Panc1 (cell line): ENCODE measurements around the gene MSLN. TPM values are rescaled to one million over a fixed set of nuclear protein-coding genes. Genes with fewer than 3 reads are reported as not detected.

ENCODE experiments used
- ATAC-seq: fragments of 200-7000 bp; cut with Tn5 transposase; 2 replicates; pipeline ENCODE4 v1.9.1; 2020; ENCODE audit warnings: mild to moderate bottlenecking, moderate library complexity
- BruUV-seq: library from RNA; stranded (reverse); fragments of 400-500 nt; replicated peaks from 2 replicates; lab custom pipeline; 2021; lab: Mats Ljungman, UMichigan
- CTCF ChIA-PET: fragments of 300-600 bp; sonication (Branson Sonifier 250); formaldehyde crosslinking; loops from one replicate; lab custom pipeline; 2022; ENCODE audit warnings: antibody characterized with exemption; lab: Charles Lee
- POLR2A ChIA-PET: fragments of 300-600 bp; sonication (Branson Sonifier 250); formaldehyde crosslinking; loops from one replicate; lab custom pipeline; 2022; ENCODE audit warnings: antibody characterized with exemption; lab: Charles Lee
- DNase-seq: peaks from one replicate; pipeline ENCODE4 v3.0.0-alpha.2; 2010; ENCODE audit warnings: low read depth, low spot score
- H3K27ac ChIP-seq: 2 replicates; pipeline ENCODE4 v1.5.1; 2011; ENCODE audit warnings: mild to moderate bottlenecking, low read length, inconsistent platforms
- H3K27me3 ChIP-seq: fragments of 200-500 bp; sonication (Bioruptor generic); 2 replicates; pipeline ENCODE4 v1.6.0; 2014; ENCODE audit warnings: low read length, inconsistent platforms; ENCODE audit not compliant: control insufficient read depth, insufficient read depth
- H3K36me3 ChIP-seq: fragments of 200-500 bp; sonication (Bioruptor generic); 2 replicates; pipeline ENCODE4 v1.5.1; 2014; ENCODE audit warnings: inconsistent platforms, mild to moderate bottlenecking, low read length, moderate library complexity; ENCODE audit not compliant: control insufficient read depth, insufficient read depth
- H3K4me1 ChIP-seq: 2 replicates; pipeline ENCODE4 v1.5.1; 2011; ENCODE audit warnings: inconsistent platforms, mild to moderate bottlenecking, low read length, moderate library complexity; ENCODE audit not compliant: control insufficient read depth, insufficient read depth
- H3K4me3 ChIP-seq, 2 experiments: 2 replicates each; pipeline ENCODE4 v1.5.1; 2011 to 2012; ENCODE audit warnings: low read depth in 2 of 2, low read length in 2 of 2, mild to moderate bottlenecking in 2 of 2, inconsistent platforms in 1 of 2, moderate library complexity in 1 of 2
- H3K9me3 ChIP-seq: fragments of 200-500 bp; sonication (Bioruptor generic); 2 replicates; pipeline ENCODE4 v1.5.1; 2014; ENCODE audit warnings: low read depth, mild to moderate bottlenecking, inconsistent platforms, low read length, moderate library complexity; ENCODE audit not compliant: control insufficient read depth, insufficient read depth
- POLR2AphosphoS5 ChIP-seq: IDR thresholded peaks from 2 replicates; pipeline ENCODE4 v1.6.1; 2012; ENCODE audit warnings: mild to moderate bottlenecking, low read depth, low read length, moderate library complexity
- SIN3A ChIP-seq: IDR thresholded peaks from 2 replicates; pipeline ENCODE4 v1.6.1; 2012; ENCODE audit warnings: low read depth, mild to moderate bottlenecking, low read length, moderate library complexity, borderline replicate concordance; ENCODE audit not compliant: insufficient read depth
- TCF7L2 ChIP-seq: IDR thresholded peaks from 2 replicates; pipeline ENCODE4 v1.6.1; 2011; ENCODE audit warnings: mild to moderate bottlenecking, low read depth, low read length, inconsistent platforms
- in situ Hi-C: cut with HindIII; loops from 2 replicates; pipeline ENCODE4 v1.10.0; 2016; ENCODE audit warnings: low sequenced_read_pairs, low pct_unique_long_range_greater_than_20kb
- intact Hi-C: fragments of 100-400 bp; cut with micrococcal nuclease; formaldehyde crosslinking; loops from one replicate; pipeline ENCODE4 v1.10.0; 2022; ENCODE audit not compliant: unreplicated experiment
- total RNA-seq: library from RNA; stranded (reverse); gene quantifications from one replicate; pipeline ENCODE4 v1.2.1, GENCODE V29; 2021; ENCODE audit not compliant: unreplicated experiment
- TF ChIP-seq, protein P1 (sequence below): fragments of 450-650 bp; IDR thresholded peaks from 2 replicates; pipeline ENCODE4 v1.5.1; 2017; ENCODE audit warnings: mild to moderate bottlenecking
- TF ChIP-seq, protein P2 (sequence below), 2 experiments: IDR thresholded peaks; 2 replicates each; pipeline ENCODE4 v1.6.1; 2011 to 2012; ENCODE audit warnings: low read depth in 2 of 2, control low read depth in 1 of 2, low read length in 1 of 2, mild to moderate bottlenecking in 1 of 2, moderate library complexity in 1 of 2; ENCODE audit not compliant: insufficient read depth in 1 of 2

Gene MSLN
- total RNA-seq, 1 experiment from 2014 or later = 1.1 TPM

DNA sequence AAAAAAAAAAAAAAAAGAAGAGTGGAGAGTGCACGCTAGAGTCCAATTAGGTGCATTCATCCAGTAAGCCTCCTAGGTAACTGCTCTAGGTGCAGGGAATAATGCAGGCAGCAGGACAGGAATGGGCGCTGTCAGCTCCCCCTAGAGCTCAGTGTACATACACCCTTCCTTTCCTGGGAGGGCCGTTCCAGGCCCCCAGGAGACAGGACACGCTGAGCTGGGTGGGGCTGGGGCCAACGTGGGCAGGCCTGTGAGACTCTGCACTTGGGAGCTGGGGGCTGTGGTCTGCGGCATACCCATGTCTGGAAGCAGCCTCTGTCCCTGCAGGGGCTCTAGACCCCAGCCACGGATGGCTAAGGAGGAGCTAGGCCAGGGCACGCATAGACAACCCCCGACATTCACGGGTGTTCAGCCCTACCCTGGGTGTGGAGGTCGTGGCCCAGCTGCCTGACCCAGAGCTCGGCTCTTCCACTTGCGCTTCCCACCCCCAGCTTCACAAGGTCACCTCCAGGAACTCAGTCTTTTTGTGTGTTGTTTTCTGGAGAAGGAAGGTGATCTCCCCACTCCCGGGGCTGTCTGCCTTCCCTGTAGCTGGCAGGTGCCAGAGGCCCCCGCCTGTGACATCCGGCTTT, 40.6 kb upstream of the MSLN start:
- POLR2A ChIA-PET = interaction anchor here (0.6 kb wide), 1 partner anchor 23 kb away, joined by 3 read pairs; no protein-coding TSS in a partner anchor
- CTCF ChIA-PET = interaction anchor here (0.8 kb wide), 1 partner anchor 9 kb away, joined by 3 read pairs; no protein-coding TSS in a partner anchor
- ATAC-seq (peak; percentile 42), DNase-seq (no peak)
- TF ChIP-seq POLR2AphosphoS5 = peak; percentile 88
- no peak for TF ChIP-seq TCF7L2
- TF ChIP-seq SIN3A = peak; percentile 39; the same call in 1 of the 2 replicates
- TF ChIP-seq, protein P1, sequence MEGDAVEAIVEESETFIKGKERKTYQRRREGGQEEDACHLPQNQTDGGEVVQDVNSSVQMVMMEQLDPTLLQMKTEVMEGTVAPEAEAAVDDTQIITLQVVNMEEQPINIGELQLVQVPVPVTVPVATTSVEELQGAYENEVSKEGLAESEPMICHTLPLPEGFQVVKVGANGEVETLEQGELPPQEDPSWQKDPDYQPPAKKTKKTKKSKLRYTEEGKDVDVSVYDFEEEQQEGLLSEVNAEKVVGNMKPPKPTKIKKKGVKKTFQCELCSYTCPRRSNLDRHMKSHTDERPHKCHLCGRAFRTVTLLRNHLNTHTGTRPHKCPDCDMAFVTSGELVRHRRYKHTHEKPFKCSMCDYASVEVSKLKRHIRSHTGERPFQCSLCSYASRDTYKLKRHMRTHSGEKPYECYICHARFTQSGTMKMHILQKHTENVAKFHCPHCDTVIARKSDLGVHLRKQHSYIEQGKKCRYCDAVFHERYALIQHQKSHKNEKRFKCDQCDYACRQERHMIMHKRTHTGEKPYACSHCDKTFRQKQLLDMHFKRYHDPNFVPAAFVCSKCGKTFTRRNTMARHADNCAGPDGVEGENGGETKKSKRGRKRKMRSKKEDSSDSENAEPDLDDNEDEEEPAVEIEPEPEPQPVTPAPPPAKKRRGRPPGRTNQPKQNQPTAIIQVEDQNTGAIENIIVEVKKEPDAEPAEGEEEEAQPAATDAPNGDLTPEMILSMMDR = peak; percentile 67
- TF ChIP-seq, protein P2, sequence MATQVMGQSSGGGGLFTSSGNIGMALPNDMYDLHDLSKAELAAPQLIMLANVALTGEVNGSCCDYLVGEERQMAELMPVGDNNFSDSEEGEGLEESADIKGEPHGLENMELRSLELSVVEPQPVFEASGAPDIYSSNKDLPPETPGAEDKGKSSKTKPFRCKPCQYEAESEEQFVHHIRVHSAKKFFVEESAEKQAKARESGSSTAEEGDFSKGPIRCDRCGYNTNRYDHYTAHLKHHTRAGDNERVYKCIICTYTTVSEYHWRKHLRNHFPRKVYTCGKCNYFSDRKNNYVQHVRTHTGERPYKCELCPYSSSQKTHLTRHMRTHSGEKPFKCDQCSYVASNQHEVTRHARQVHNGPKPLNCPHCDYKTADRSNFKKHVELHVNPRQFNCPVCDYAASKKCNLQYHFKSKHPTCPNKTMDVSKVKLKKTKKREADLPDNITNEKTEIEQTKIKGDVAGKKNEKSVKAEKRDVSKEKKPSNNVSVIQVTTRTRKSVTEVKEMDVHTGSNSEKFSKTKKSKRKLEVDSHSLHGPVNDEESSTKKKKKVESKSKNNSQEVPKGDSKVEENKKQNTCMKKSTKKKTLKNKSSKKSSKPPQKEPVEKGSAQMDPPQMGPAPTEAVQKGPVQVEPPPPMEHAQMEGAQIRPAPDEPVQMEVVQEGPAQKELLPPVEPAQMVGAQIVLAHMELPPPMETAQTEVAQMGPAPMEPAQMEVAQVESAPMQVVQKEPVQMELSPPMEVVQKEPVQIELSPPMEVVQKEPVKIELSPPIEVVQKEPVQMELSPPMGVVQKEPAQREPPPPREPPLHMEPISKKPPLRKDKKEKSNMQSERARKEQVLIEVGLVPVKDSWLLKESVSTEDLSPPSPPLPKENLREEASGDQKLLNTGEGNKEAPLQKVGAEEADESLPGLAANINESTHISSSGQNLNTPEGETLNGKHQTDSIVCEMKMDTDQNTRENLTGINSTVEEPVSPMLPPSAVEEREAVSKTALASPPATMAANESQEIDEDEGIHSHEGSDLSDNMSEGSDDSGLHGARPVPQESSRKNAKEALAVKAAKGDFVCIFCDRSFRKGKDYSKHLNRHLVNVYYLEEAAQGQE (IDR thresholded peaks at IDR 0.05; ENCODE audit: insufficient read depth in 1 of 2, low read depth in 2 of 2, low read length in 1 of 2) = no peak
- H3K4me1 ChIP-seq = peaks cover 39% of the 10 kb centered on the region
- H3K4me3 ChIP-seq = peak overlapping the region; percentile 72 to 77
- no peaks in the 10 kb centered on the region for H3K9me3 ChIP-seq
- BruUV-seq = TSS peak; percentile 90
- no peaks in the 10 kb centered on the region; the same call in 1 of the 2 replicates for H3K36me3 ChIP-seq
- no peaks in the 10 kb centered on the region for H3K27me3 ChIP-seq
- peak overlapping the region; percentile 93 for H3K27ac ChIP-seq
- in situ Hi-C loops = no loop called here
- intact Hi-C loops = no loop called here

GRCh38 chr16:720447-720989, 40.0 kb upstream of the MSLN start:
- no peaks in the 10 kb centered on the region for H3K9me3 ChIP-seq
- in situ Hi-C loops = no loop called here
- ChIA-PET POLR2A (interaction anchor here (0.6 kb wide), 1 partner anchor 23 kb away, joined by 3 read pairs; no protein-coding TSS in a partner anchor), CTCF (interaction anchor here (0.8 to 1.1 kb wide), 2 partner anchors 8 to 10 kb away, joined by 3 read pairs; no protein-coding TSS in a partner anchor)
- no TSS peak for BruUV-seq
- H3K27me3 ChIP-seq = no peaks in the 10 kb centered on the region
- H3K36me3 ChIP-seq = no peaks in the 10 kb centered on the region; the same call in 1 of the 2 replicates
- DNase-seq (no peak), ATAC-seq (peak; percentile 43)
- H3K4me3 ChIP-seq = peak overlapping the region; percentile 72 to 77
- peaks cover 42% of the 10 kb centered on the region for H3K4me1 ChIP-seq
- TF ChIP-seq POLR2AphosphoS5 (peak; percentile 19), SIN3A (0 out of 2 replicates have a peak, but pooled peaks have one; percentile 4), TCF7L2 (no peak)
- TF ChIP-seq, protein P1 = peak; percentile 5; the same call in 1 of the 2 replicates
- TF ChIP-seq, protein P2 (IDR thresholded peaks at IDR 0.05; ENCODE audit: insufficient read depth in 1 of 2, low read depth in 2 of 2, low read length in 1 of 2) = no peak
- intact Hi-C loops = no loop called here
- peak overlapping the region; percentile 93 for H3K27ac ChIP-seq
